ENCODE measurements around the gene CPT1A.

DNA sequence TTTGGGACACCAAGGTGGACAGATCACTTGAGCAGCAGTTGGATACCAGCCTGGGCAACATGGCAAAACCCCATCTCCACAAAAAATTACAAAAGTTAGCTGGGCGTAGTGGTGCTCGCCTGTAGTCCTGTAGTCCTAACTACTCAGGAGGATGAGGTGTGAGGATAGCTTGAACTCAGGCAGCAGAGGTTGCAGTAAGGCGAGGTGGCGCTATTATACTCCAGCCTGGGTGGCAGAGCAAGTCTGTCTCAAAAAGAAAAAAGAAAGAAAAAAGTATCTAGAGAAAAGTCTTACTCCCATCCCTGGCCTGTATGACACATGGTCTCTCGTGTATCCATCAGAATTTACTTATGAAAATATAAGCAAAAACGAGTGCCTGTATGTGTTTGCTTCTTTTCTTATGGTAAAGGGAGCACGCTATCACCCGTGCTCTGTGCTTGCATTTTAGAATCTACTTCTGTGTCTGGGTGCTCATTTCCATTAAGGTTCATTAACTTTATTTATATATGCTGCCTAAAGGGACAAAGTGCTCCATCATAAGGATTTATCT, 15.4 kb upstream of the CPT1A start:
- TF ChIP-seq EZH2phosphoT487 (IDR thresholded peaks at IDR 0.05; ENCODE audit: insufficient read depth, low read depth) = no peak
- no peak for TF ChIP-seq EZH2 (IDR thresholded peaks at IDR 0.05; ENCODE audit: insufficient read depth, poor library complexity, severe bottlenecking)
